ENCODE results near the gene USP32. TPM values are rescaled to one million over a fixed set of nuclear protein-coding genes. Genes with fewer than 3 reads are reported as not detected.

The USP32 gene
- total RNA-seq, 4 donors from 2014 or later, result 65.1 to 80.1 (median 77.2) TPM

DNA sequence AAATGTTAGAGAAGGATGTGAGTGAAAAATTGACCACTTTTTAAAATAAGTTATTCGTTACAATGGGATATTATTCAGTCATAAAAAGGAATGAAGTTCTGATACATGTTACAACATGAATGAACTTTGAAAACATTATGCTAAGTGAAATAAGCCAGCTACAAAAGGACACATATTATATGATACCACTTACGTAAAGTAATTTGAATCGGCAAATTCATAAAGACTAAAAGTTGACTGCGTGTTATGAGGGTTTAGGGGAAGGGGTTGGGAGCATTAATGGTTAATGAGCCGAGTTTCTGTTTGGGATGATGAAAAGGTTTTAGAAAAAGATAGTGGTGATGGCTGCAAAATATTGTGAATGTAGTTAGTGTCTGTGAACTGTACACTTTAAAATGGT, 73.1 kb downstream of the USP32 start:
- TF ChIP-seq, protein P1, sequence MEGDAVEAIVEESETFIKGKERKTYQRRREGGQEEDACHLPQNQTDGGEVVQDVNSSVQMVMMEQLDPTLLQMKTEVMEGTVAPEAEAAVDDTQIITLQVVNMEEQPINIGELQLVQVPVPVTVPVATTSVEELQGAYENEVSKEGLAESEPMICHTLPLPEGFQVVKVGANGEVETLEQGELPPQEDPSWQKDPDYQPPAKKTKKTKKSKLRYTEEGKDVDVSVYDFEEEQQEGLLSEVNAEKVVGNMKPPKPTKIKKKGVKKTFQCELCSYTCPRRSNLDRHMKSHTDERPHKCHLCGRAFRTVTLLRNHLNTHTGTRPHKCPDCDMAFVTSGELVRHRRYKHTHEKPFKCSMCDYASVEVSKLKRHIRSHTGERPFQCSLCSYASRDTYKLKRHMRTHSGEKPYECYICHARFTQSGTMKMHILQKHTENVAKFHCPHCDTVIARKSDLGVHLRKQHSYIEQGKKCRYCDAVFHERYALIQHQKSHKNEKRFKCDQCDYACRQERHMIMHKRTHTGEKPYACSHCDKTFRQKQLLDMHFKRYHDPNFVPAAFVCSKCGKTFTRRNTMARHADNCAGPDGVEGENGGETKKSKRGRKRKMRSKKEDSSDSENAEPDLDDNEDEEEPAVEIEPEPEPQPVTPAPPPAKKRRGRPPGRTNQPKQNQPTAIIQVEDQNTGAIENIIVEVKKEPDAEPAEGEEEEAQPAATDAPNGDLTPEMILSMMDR (IDR thresholded peaks at IDR 0.05; ENCODE audit: low read depth), result no peak

DNA sequence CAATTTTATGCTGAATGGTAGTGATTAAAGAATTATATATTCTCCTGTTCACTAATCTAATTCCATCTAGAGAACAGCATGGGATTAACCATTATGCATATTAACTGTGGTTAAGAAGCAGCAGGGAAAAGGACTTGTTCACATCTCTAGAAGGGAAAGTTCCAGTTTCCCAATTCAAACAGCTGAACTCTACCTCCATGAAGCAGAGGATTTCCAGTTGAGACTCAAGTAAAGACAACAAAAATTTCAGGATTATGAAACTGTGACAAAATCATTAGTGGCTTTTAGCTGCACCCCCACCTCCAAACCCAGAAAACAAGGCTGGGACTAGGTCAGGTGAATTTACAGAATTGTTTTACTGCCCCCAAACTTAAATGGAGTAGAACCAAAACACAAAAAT, 73.6 kb downstream of the USP32 start:
- TF ChIP-seq, protein P1 (IDR thresholded peaks at IDR 0.05; ENCODE audit: low read depth), result no peak

DNA sequence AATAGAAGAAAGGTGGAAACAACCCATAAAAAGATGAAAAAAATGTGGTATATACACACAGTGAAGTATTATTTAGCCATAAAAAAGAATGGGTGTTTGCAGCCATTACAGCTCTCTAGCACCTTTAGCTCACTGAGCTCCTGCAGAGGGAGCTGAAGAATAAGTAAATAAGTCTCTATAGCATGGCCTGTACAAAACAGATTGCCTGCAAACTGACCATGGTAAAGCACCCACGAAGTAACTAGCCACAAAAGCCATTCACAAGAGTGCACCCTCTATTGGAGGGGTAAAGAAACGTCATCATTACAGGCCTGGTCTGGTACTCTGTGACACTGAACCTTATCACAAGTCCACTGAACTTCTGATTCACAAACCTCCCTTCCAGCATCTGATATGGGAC, 76.3 kb downstream of the USP32 start:
- TF ChIP-seq, protein P1 (IDR thresholded peaks at IDR 0.05; ENCODE audit: low read depth), result no peak

DNA sequence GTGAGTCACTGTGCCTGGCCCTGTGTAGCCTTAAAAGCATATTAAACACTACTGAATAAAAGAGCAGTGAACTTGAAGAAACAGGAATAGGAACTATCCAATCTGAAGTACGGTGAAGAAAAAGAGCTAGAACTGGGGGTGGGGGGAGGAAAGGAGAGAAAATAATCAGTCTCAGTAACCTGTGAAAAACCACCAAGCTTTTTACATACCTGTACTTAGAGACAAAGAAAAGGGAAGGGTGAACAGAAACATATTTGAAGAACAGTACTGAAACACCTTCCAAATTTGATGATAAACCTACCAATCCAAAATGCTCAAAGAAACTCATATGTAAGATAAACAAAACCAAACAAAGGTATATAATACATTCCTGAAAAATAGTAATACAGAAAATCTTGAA, 77.5 kb downstream of the USP32 start:
- TF ChIP-seq, protein P1 (IDR thresholded peaks at IDR 0.05; ENCODE audit: low read depth), result no peak

DNA sequence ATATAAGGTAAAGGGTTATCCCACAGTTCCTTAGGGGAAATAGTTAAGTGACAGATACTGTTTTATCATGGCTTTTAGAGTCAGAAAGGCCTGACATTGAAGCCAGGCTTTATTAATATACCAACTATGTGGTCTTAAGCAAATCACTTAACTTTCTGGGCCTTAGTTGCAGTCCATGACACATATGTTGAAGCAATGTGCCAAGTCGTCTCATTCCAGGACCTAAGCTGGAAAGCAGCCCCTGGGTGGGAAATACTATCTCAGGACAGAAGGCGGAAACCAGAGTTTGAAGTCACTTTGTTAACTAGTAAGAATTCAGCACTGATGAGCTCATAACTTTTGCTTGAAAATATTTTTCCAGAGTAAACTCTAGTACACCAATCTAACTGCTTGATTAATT, 80.0 kb downstream of the USP32 start:
- TF ChIP-seq, protein P1 (IDR thresholded peaks at IDR 0.05; ENCODE audit: low read depth), result no peak

DNA sequence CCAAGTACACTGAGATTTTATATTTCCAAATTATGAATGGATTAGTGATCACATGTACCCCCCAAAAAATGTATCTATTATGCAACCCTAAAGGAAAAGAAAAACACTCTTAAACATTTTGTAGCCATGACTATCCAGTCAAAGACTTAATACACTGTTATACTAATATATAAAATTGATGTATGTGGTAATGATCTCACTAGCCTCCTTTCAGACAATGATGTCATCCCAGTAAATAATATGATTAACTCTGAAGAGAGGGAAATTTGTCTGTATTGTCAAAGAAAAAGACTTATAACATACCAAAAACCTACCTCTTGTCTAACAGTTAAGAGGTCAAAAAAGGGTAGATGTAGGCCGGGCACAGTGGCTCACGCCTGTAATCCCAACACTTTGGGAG, 80.7 kb downstream of the USP32 start:
- TF ChIP-seq, protein P1 (IDR thresholded peaks at IDR 0.05; ENCODE audit: low read depth), result no peak

DNA sequence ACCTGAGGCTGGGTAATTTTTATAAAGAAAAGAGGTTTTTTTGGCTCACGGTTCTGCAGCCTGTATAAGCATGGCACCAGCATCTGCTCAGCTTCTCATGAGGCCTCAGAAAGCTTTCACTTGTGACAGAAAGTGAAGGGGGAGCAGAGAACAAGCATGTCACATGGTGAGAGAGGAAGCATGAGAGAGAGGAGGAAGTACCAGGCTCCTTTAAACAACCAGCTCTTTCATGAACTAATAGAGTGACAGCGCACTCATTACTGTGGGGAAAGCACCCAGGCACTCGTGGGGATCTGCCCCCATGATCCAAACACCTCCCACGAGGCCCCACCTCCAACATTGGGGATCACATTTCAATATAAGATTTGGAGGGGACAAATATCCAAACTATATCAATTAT, 86.8 kb downstream of the USP32 start:
- TF ChIP-seq, protein P1 (IDR thresholded peaks at IDR 0.05; ENCODE audit: low read depth), result no peak
